Measurements from ENCODE around the gene PRKCQ.
A peak's percentile ranks its signal among the peaks of the same experiment; 100 is the strongest.
"Not testable (repeated sequence)": the region's sequence is repeated elsewhere in the genome, so short reads cannot be mapped to it uniquely, and the experiment has no call there.

Gene PRKCQ

DNA sequence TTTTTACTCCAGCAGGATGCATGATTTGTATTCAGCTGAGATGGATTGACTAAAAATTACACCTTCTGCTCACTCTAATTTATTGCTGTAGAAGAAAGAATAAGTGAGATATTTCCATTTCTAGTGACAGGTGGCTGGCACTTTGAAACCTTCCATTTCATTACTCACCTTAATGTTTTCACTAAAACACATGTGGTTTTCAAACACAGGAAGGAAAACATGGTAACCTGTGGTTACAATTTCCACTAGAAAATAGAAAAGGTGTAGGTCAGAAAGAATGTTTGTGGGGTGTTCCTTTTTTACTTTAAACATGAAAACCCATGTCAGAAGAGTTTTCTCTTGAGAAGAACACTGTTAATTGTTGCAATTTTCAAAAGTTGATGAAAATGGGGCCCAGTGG lies 12.0 kb upstream of the PRKCQ start:
- DNase-seq, result no peak

DNA sequence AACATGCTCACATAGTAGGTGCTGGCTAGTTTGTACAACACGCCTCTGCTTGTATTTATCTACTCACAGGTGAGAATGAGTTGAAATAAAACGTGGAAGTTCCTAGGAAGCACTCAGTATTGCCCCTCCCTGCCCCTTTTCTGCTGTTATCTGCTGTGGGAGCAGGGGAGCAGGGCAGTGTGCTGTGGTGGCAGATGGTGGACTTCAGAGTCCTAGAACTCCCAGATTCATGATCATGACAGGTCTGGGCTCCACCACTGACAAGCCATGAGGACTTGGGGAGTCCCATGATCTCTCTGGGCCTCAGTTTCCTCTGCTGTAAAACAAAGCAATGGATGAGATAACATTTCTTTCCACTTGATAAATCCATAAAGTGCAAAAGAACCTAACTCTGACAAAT lies 11.6 kb upstream of the PRKCQ start:
- no peak for DNase-seq

DNA sequence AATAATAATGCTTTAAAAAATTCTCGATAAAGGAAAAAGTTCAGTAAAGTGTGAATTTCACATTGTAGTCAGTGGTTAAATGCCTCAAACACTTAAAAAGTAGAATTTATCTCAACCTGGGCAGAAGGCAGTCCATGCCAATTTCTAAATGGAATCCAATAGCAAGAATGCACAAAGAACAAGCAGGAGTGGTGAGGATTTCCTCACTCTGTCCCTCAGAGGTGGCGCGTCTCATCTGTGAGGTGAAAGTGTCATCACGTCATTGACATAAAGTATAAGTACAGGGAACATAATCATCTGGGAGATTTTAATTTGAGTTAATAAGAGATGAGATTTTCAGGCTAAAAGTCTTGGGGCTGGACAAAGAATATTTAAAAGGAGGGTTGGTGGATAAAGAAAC lies 10.0 kb upstream of the PRKCQ start:
- no peak for DNase-seq

DNA sequence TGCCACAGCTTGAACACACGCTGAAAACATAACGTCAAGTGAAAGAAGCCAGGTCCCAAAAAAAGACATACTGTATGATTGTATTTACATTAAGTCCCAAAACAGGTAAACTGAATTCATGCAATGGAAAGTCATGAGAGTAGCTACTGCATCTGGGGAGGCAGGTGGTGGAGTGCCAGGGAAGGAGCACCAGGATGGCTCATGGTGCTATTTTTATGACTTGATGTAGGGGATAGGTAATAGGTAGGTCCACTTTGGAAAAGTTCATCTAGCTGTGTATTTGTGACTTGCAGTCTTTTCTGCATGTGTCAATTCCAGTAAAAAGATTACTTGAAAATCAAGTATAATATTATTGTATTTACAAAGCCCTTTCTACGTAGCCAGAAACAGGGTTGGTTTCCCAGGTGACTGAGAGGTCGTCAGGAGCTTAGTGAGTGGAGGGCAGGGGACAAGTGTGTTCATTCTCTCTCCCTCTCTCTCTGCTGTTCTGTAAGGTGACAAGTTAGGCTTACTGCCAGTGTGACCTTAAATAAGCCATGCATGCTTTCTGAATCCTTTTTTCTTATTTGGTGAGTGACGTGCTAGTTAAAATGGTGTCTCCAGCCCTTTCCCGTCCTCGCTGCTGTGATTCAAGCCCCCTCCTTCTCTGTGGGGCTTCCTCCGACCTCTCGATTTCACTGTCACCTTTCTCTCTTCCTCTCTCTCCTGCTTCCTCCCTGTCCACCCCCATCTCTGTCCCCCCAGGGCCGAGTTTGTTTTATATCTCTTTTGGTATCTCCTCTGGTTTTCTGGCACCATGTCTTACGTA lies 9.4 kb upstream of the PRKCQ start:
- DNase-seq, result no peak

DNA sequence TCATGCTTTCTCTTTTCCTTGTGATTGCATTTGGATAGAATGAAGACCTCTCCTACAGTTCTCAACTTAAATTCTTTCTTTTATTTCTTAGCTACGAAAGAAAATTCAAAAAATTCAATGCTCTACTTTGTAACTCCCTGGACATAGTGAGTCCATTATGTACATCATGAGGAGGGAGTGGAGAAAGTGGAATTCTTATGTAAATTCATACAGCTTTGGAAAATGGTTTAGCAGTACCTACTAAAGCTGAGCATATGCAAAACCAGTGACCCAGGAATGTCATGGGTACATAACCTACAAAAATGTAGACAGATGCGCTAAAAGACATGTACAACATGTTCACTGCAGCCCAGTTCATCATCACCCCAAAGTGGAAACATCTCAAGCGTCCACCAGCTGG lies 8.8 kb upstream of the PRKCQ start:
- DNase-seq, result no peak

DNA sequence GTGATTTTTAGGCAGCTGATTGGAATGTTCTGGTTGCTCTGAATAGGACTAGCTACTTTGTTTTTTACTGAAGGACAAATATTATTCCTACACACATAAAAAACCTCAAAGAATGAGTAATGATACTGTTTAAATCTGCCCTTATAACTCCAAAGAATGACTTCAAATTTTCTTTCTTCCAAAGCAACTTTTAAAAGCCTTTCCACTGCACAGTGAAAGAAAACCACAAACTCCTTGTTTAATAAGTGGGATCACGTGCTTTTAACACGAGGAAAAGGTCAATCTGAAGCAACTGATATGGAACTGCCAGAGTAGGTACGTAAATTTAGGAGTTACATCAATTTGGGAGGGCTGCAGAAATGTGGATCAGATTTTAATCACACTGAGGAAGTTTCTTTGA lies 8.0 kb upstream of the PRKCQ start:
- DNase-seq, result no peak

DNA sequence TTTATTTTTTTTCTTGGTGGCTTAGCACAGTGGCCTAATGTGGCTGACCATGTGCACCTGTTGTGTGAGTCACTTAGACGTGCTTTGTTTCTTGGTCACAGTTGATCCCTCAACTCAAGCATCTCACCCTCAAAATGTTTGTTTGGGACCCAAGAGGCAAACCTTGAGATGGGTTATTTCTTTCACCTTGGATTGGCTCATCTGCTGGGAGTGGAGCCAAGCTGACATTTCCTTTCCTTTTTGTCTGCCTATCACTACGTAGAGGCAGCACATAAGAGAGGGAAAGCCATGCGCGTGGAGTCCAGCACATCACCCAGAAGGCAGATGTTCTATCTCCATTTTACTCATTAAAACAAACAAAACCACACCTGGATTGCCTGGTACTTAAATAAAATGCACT lies 6.4 kb upstream of the PRKCQ start:
- no peak for DNase-seq

DNA sequence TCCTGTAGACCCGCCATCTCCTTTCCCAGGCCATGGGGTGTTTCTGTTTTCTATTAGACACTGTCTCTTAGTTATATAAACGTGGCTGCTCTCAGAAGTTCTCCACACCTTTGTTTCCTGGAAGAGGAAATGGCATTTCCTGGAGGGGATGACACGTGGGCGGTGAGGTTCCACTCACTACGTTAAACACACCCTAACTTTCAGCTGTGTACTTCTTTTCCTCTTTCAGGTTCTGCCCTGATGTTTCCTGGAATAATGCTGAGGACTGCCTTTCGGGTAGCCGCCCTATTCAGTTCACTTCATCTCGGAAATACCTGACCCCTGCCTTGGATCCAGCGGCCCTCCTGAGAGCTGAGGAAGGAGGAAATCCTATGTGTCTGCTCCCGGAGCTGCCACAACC lies 3.4 kb upstream of the PRKCQ start:
- peak; percentile 80 for DNase-seq

DNA sequence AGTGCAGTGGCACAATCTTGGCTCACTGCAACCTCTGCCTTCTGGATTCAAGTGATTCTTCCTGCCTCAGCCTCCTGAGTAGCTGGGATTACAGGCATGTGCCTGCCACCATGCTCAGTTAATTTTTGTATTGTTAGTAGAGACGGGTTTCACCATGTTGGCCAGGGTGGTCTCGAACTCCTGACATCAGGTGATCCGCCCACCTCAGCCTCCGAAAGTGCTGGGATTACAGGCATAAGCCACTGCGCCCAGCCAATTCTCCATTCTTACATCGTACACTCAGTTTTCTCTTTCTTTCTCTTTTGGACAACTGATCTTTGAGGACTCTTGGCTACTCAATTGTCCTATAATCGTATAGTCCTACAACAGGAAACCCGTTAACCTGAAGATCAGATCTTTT lies 2.8 kb upstream of the PRKCQ start:
- DNase-seq, result not testable (repeated sequence)

DNA sequence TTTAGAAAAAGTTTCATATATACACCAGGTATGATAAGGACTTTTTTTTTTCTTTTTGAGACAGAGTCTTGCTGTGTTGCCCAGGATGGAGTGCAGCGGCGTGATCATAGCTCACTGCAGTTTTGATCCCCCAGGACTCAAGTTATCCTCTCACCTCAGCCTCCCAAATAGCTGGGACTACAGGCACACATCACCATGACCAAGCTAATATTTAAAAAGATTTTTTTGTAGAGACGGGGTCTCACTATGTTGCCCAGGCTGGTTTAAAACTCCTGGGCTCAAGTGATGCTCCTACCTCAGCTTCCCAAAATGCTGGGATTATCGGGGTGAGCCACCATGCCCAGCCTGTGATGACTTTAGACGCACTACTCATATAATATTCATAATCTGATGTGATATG lies 2.2 kb upstream of the PRKCQ start:
- no peak for DNase-seq

DNA sequence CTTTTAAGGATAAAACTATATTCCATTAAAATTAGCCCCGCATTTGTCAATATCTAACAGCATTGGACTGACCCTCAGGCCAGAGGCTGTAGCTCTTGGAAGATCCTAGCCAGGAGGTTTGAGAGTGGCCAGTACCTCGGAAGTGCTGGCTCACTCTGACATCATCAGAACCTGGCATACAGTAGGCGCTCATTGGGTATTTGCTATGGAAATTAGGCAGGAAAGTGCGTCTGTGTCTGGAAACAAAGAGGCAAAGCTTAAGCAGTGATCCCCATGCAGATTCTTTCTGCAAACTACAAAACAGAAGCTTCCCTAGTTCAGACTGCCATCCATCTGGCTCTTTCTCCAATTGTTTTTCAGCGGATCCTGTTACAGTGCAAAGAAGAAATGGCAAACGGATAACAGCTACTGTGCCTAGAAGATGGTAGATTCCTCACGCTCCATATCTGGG lies 1.7 kb upstream of the PRKCQ start:
- no peak for DNase-seq

DNA sequence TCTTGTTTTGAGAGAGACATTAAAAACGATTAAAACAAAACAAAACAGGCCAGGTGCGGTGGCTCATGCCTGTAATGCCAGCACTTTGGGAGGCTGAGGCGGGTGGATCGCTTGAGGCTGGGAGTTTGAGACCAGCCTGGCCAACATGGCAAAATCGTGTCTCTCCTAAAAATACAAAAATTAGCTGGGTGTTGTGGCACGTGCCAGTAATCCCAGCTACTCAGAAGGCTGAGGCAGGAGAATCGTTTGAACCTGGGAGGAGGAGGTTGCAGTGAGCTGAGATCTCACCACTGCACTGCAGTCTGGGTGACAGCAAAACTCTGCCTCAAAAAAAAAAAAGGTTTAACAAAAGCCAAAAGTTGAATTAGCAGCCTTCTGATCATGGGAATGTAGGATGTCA lies 1.1 kb upstream of the PRKCQ start:
- not testable (repeated sequence) for DNase-seq

DNA sequence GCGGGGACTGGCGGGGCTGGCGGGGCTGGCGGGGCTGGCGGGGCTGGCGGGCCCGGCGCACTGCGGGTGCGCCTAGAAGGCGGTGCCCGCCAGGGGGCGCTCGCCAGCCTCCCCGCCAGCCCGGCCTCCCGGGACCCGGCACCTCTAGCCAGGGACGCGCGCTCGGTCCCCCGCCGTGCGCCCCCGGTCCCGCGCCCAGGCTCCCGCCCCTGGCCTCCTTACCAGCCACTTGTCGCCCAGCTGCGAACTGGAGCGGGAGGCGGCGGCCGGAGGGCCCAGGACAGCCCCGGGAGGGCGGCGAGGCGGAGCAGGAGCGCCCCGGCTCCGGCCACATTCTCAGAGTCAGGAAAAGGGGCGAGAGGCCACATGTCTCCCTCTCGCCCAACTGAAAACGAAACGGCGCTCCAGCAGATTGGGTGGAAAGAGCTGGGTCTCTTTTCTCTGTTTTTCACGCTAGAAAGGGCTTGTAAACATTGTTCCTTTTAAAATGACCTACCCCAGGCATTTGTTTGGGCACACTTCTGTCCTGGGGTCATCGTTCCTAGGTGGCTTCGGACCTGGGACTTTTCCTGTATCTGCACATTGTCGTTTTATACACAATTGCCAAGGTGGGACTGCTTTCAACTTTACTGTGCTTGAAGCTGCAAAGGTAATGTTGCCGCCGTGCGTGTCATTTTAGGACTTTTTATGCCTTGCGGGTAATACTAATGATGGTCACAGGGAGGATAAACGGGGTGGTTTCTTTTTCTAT lies 378 bp upstream of the PRKCQ start:
- peak; percentile 87 for DNase-seq

DNA sequence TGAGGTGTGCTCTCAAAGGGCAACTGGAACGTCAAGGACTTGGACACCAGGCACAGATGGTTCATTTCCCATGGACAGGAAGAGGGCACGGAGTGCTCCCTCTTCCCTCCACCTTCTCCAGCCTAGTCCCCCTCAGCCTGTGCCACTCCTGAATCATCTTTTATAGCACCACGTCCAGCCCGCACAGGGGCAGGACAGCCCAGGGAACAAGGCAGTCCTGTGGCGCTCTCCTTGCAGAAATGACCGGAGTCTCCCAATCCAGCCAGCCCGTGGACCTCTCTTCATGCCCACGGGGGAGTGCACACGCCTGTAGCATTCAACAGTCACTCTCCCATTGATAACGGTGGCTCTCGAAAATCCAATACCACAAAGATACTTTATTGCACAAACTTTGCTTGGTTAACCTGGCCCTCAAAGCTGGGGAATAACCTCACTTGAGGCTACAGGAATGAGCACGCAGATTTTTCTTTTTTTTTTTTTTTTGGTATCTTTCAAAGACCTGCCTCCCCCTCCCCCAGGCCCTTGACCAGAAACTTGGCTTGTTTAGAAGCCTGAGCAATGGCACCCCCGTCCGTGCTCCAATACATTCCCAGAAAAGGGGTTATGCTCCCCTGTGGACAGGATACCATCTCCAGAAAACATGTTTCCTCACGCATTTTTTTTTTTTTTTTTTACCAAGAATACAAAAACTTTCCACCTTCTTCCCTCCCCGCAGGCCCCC lies 733 bp downstream of the PRKCQ start:
- peak; percentile 40 for DNase-seq

DNA sequence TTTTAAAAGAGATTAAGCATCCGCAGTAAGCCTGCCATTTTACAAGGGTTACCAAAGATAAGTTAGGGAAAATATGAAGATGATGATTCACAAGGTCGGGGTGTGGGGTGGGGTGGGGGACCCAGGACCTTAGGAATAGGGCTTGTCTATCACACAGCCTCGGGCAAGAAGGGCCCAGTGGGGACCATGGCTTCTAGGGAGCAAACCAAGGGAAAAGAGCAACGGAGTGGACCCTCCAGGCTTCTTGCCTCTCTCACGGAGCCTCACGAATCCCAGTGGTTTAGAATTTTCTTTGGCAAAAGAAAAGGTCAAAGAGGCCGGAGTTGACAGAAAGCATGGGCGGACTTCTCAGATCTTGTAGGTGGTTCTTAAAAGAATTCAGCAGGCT lies 1.3 kb downstream of the PRKCQ start:
- no peak for DNase-seq

DNA sequence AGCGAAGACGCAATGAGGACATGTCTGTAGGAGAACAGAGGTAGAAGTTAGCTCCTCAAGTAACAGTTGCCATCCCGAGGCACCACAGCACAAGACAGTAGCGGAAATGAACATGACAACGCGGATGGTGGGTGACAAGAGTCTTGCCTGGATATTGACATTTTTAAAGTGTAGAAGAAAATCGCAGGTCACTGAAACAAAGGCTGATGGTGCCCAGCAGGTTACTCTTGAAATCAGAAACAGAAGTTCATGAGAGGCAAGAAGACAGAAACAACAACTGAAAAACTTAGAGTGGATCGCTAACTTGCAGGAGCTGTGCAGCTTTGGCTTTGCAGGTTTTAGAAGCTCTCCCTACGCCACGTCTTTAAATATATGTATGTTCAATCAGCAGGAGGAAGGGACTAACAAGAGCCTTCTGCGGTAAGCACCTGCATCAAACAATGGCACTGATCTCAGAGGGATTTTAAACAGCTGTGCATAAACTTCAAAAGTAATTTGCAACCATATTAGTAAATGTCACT lies 1.8 kb downstream of the PRKCQ start:
- peak; percentile 41 for DNase-seq

DNA sequence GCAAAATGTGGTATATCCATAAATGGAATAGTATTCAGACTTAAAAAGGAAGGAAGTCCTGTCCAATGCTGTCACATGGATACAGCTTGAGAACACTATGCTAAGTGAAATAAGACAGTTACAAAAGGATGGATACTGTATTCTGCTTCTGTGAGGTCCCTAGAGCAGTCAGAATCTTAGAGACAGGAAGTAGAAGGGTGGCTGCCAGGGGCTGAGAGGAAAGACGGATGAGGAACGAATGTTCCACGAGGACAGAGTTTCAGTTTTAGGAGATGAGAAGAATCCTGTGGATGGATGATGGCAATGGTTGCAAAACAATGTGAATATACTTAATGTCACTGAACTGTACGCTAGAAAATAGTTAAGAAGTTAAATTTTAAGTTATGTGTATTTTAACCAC lies 3.8 kb downstream of the PRKCQ start:
- no peak for DNase-seq

DNA sequence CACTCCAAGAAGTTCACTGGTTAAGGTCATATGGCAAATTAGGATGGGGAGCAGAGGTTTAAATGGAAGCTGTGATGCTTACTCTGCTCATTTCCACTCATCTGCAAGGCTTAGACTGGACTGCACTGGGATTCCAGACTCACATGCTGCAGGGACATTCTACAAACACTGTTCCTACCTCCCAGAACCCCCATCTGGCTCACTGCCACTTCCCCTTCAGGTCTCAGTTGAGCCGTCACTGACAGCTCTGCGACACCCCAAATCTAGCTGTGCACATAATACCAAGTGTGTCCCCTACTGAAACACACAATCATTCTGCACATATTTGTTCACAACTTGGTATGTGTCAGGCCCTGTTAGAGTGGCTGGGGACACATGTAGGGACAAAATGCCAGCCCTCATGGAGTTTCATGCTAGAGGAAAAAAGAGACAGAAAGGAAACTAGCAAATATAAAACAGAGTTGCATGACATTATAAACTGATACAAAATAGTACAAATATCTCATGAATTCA lies 5.4 kb downstream of the PRKCQ start:
- no peak for DNase-seq

DNA sequence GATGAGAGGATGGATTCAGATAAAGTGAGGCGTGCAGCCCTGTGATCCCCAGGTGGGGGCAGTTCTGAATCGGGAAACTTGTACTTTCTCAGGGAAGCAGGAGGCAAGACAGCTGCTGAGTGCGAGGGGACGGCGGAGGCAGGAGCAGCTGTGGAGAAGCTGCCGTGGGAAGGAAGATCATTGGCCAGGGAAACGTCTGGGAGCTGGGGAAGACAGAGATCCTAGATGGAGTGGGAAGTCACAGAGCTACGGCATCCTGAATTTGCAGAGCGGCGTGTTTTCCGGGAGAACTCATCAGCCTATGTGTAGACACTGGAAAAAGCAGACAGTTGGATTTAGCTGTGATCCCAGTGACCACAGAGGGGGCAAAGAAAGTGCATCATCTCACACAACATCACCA lies 9.2 kb downstream of the PRKCQ start:
- DNase-seq, result no peak

DNA sequence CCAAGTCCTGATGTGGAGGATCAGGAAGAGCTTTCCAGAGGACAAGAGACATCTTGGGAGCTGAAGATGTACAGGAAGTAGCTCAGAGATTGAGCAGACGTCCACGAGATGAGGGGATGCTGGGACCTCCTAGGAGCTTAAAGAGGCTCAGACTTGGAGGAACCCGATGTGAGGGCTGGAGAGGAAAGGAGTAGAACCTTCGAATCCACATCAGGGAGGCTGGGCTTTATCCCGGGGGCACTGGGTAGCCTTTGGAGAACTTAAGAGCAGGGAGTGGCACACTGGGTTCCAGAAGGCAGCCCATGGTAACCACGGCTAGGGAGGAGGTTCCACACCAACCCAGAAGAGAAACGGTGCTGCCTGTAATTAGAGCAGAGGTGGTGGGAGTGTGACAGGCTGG lies 10.8 kb downstream of the PRKCQ start:
- no peak for DNase-seq

DNA sequence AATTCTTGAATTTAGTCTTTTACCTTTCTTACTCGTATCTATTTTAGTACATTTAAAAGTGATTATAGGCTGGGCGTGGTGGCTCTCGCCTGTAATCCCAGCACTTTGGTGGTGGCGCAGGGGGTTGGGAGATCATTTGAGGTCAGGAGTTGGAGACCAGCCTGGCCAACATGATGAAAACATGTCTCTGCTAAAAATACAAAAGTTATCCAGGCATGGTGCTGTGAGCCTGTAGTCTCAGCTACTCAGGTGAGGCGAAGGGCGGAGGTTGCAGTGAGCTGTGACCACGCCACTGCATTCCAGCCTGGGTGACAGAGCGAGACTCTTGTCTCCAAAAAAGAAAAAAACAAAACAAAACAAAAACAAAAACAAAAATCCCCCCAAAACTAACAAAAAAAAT lies 12.2 kb downstream of the PRKCQ start:
- DNase-seq, result no peak

DNA sequence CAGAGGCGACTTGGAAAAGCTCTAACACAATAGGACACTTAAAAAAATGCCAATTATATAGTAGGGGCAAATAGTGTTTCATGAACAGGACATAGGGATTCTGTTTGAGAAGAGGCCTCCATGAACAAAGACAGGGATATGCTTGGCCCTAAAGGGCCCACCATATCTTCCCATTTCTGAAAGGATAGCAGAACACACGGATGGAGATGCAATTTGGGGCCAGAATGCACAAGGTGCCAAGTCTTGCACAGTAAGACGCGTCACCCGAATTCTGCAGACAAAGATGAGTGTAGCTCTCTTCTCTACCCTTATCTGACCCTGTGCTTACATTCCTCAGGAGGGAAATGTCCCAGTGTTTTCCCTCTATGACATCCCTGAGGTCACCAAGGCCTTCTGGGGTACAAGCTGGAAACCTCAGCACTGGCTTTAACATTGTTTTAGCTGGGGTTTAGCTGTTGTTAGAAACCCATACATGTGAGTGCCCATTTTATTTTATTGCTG lies 12.8 kb downstream of the PRKCQ start:
- no peak for DNase-seq

DNA sequence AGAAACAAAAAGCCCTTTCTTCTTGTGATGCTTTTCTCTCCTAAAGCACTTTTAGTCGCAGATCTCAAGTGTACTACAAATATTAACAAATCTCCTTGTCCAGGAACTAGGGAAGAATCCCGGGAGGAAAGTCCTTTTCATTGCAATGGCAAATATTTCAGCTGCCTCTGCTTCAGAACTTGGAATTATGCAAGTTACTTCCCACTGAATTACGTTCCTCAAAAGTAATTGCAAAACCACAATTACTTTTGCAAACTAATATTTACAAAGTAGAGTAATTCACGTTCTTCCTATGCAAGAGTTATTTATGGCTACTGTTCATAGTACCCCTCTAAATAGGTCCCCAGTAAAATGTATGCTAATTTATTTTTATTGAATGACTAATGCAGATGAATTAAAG lies 14.5 kb downstream of the PRKCQ start:
- no peak for DNase-seq
